Neutrophil (primary cell): ENCODE results near the gene FSD2.
"Not testable (repeated sequence)": the region's sequence is repeated elsewhere in the genome, so short reads cannot be mapped to it uniquely, and the experiment has no call there.

Experiments used
- H3K27ac ChIP-seq: fragments of 200-600 bp; sonication (generic); 2 replicates; pipeline ENCODE4 v1.5.1; 2016; ENCODE audit warnings: mild to moderate bottlenecking, moderate library complexity
- H3K27me3 ChIP-seq: fragments of 200-600 bp; sonication (generic); 2 replicates; pipeline ENCODE4 v1.6.0; 2016; ENCODE audit warnings: mild to moderate bottlenecking
- H3K36me3 ChIP-seq: fragments of 200-600 bp; sonication (generic); 2 replicates; pipeline ENCODE4 v1.5.1; 2017
- H3K4me1 ChIP-seq, 2 experiments: fragments of 200-600 bp in 1 of 2; sonication (generic) in 1 of 2; 1 replicate in 1 of 2; 2 replicates in 1 of 2; pipeline versions ENCODE4 v1.5.1 to v1.6.1; 2013 to 2016; ENCODE audit warnings: low read depth in 1 of 2, low read length in 1 of 2, mild to moderate bottlenecking in 1 of 2, moderate library complexity in 1 of 2; ENCODE audit not compliant: control insufficient read depth in 1 of 2, insufficient read depth in 1 of 2
- H3K4me3 ChIP-seq, 2 experiments: fragments of 200-600 bp in 1 of 2; sonication (generic) in 1 of 2; 1 replicate in 1 of 2; 2 replicates in 1 of 2; pipeline ENCODE4 v1.5.1; 2013 to 2016; ENCODE audit warnings: low read depth in 1 of 2, low read length in 1 of 2, mild to moderate bottlenecking in 1 of 2, moderate library complexity in 1 of 2
- H3K9me3 ChIP-seq: fragments of 200-600 bp; sonication (generic); 2 replicates; pipeline ENCODE4 v1.5.1; 2016
- CTCF ChIP-seq: fragments of 200-600 bp; sonication (generic); IDR thresholded peaks from 2 replicates; pipeline ENCODE4 v1.5.1; 2016; ENCODE audit warnings: antibody characterized with exemption

Gene FSD2

GRCh38 chr15:82829234-82829633 lies 23.4 kb upstream of the FSD2 start:
- no peaks in the 10 kb centered on the region for H3K9me3 ChIP-seq
- H3K4me1 ChIP-seq = no peaks in the 10 kb centered on the region
- H3K36me3 ChIP-seq = peaks cover 97% of the 10 kb centered on the region
- H3K27me3 ChIP-seq = no peaks in the 10 kb centered on the region
- no peak overlapping the region for H3K27ac ChIP-seq
- no peak for TF ChIP-seq CTCF
- no peak overlapping the region for H3K4me3 ChIP-seq

GRCh38 chr15:82828075-82828474 lies 22.2 kb upstream of the FSD2 start:
- Histone ChIP-seq H3K9me3 (no peaks in the 10 kb centered on the region), H3K36me3 (peaks cover 95% of the 10 kb centered on the region), H3K4me3 (no peak overlapping the region), H3K4me1 (no peaks in the 10 kb centered on the region), H3K27ac (no peak overlapping the region), H3K27me3 (no peaks in the 10 kb centered on the region)
- TF ChIP-seq CTCF = no peak

- Histone ChIP-seq H3K36me3 (peaks cover 89% of the 10 kb centered on the region), H3K4me3 (no peak overlapping the region), H3K27ac (no peak overlapping the region), H3K9me3 (no peaks in the 10 kb centered on the region), H3K4me1 (no peaks in the 10 kb centered on the region), H3K27me3 (no peaks in the 10 kb centered on the region)
- no peak for TF ChIP-seq CTCF
These were observed 17.2 kb upstream of the FSD2 start for GRCh38 chr15:82823049-82823448.

GRCh38 chr15:82821851-82822250 lies 16.0 kb upstream of the FSD2 start:
- H3K9me3 ChIP-seq, H3K27me3 ChIP-seq, H3K4me1 ChIP-seq, H3K4me3 ChIP-seq, H3K27ac ChIP-seq: not testable (repeated sequence)
- peaks cover 89% of the 10 kb centered on the region for H3K36me3 ChIP-seq

GRCh38 chr15:82821396-82821795 lies 15.5 kb upstream of the FSD2 start:
- not testable (repeated sequence) for H3K27ac ChIP-seq, H3K4me1 ChIP-seq, H3K27me3 ChIP-seq, H3K4me3 ChIP-seq, H3K9me3 ChIP-seq
- H3K36me3 ChIP-seq = peaks cover 89% of the 10 kb centered on the region

- Histone ChIP-seq H3K27me3 (no peaks in the 10 kb centered on the region), H3K4me1 (no peaks in the 10 kb centered on the region), H3K36me3 (peaks cover 89% of the 10 kb centered on the region), H3K4me3 (no peak overlapping the region), H3K27ac (no peak overlapping the region), H3K9me3 (no peaks in the 10 kb centered on the region)
- TF ChIP-seq CTCF = no peak
These were observed 14.3 kb upstream of the FSD2 start for GRCh38 chr15:82820128-82820527.

- peaks cover 38% of the 10 kb centered on the region for H3K36me3 ChIP-seq
- H3K27ac ChIP-seq = no peak overlapping the region
- no peaks in the 10 kb centered on the region for H3K9me3 ChIP-seq
- H3K4me3 ChIP-seq = no peak overlapping the region
- no peaks in the 10 kb centered on the region for H3K27me3 ChIP-seq
- H3K4me1 ChIP-seq = peaks cover 24 to 27% of the 10 kb centered on the region in 2 experiments
- TF ChIP-seq CTCF = no peak
These were observed 7.1 kb upstream of the FSD2 start for GRCh38 chr15:82812994-82813393.
